SH-SY5Y (cell line): ENCODE measurements around the gene FLYWCH1.

Experiments used
- GATA2 ChIP-seq: IDR thresholded peaks from 2 replicates; pipeline ENCODE4 v1.6.1; 2011; ENCODE audit warnings: mild to moderate bottlenecking, low read depth, low read length
- GATA3 ChIP-seq: IDR thresholded peaks from 2 replicates; pipeline ENCODE4 v1.6.1; 2011; ENCODE audit warnings: low read depth, mild to moderate bottlenecking, low read length, moderate library complexity

GRCh38 chr16:2962334-2963073 lies 50.8 kb downstream of the FLYWCH1 start:
- no peak for TF ChIP-seq GATA3
- TF ChIP-seq GATA2 = no peak
